LNCAP (cell line): Measurements from ENCODE around the gene AGTRAP.

Source experiments
- TF ChIP-seq, protein P1 (sequence below): fragments of 450-650 bp; IDR thresholded peaks from 2 replicates; pipeline ENCODE4 v1.5.1; 2017; ENCODE audit warnings: mild to moderate bottlenecking

AGTRAP gene, protein sequence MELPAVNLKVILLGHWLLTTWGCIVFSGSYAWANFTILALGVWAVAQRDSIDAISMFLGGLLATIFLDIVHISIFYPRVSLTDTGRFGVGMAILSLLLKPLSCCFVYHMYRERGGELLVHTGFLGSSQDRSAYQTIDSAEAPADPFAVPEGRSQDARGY

DNA sequence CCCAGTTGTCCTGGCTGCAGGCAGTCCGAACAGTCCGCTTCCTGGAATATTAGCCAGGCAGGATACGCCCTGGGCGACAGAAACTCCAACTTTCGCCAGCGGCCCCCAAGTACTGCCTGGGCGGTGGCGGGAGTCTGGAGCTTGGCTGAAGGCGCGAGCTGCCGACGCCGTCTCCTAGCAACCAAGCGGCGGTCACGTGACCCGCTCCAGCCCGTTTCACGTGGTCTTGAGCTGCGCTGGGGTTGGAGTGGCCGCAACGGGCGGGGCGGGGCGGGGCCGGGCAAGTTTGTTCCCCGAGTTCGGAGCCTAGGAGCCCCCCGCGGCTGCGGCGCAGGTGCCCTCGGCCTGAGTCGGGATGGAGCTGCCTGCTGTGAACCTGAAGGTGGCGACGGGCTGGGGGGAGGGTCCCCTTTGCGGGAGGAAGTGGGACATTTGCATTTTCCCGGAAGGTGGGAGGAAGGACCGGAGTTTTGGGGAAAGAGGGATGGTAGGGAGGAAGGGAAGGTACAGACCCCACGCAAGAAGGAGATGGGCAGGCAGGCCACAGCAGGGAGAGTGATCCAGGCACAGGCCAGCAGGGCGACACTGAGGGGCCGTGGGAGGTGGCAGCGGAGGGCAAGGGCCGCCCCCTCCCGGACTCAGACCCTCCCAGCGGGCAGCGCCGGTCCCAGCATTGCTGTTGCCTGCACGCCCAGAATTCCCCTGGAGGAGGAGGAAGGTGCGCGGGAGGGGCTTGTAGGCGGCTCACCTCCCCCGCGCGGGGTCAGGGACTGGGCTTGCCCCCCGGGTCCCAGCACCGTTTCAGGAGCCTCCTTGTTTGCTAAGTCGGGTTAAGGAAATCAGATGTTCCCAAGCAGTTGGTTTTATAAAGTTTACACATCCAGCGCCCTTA is at the start of gene AGTRAP:
AGTRAP (plus strand) TSS at position 283 of the 892 bp plus-strand sequence; CDS start at position 356, 73 bp downstream.
- TF ChIP-seq, protein P1, sequence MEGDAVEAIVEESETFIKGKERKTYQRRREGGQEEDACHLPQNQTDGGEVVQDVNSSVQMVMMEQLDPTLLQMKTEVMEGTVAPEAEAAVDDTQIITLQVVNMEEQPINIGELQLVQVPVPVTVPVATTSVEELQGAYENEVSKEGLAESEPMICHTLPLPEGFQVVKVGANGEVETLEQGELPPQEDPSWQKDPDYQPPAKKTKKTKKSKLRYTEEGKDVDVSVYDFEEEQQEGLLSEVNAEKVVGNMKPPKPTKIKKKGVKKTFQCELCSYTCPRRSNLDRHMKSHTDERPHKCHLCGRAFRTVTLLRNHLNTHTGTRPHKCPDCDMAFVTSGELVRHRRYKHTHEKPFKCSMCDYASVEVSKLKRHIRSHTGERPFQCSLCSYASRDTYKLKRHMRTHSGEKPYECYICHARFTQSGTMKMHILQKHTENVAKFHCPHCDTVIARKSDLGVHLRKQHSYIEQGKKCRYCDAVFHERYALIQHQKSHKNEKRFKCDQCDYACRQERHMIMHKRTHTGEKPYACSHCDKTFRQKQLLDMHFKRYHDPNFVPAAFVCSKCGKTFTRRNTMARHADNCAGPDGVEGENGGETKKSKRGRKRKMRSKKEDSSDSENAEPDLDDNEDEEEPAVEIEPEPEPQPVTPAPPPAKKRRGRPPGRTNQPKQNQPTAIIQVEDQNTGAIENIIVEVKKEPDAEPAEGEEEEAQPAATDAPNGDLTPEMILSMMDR, result no peak

DNA sequence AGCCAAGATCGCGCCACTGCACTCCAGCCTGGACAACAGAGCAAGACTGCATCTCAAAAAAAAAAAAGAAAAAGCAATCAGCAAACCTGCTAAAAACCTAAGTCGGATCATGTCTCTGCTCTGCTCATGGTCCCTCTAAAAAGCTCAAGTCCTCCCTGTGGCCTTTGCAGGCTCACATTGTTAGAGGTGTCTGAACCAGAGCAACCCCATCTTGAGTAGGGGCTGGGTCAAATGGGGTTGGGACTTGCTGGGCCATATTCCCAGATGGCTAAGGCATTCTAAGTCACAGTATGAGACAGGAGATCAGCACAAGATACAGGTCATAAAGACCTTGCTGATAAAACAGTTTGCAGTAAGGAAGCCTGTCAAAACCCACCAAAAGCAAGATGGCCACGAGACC is 47.4 kb upstream of the AGTRAP start:
- TF ChIP-seq, protein P1, result no peak

DNA sequence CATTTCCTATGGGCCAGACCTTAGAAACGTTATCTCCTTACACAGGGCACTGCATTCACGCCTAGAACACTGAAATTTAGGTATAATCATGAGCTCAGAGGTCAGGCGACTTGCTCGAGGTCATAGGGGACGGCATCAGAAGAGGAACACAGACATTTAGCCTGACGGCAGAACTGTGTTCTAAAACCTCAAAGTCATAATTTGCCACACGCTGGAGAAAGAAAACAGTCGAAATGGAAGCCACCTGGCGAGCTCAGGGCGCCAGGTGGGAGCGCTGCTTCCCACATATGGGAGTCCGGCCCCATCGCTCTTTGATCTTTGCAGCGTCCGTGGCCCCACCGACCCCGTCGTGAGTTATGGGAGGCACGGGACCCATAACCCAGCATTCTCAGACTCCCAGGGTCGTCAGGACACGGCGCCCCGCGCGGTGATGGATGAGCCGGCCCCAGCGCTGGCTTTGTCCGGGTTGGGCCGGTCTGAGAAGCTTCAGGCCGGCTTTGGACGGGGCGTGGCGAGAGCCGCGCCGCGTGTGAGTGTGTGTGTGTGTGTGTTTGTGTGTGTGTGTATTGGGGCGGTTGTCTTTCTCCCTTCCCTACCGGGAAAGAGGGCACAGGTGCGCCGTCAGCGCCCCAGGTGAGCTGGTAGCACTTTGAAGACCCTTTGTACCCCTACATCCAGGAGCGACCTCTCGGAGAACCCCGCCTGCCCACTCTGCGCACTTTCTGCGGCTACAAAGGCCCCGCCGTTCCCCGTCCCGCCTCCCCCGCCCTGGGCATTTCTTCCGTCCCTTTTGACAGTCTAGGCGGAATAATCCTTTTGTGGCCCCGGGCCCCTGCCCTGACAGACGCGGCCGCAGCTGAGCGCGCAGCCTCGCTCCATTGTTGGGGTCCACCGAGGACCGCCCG is 45.3 kb upstream of the AGTRAP start:
- TF ChIP-seq, protein P1, result no peak

DNA sequence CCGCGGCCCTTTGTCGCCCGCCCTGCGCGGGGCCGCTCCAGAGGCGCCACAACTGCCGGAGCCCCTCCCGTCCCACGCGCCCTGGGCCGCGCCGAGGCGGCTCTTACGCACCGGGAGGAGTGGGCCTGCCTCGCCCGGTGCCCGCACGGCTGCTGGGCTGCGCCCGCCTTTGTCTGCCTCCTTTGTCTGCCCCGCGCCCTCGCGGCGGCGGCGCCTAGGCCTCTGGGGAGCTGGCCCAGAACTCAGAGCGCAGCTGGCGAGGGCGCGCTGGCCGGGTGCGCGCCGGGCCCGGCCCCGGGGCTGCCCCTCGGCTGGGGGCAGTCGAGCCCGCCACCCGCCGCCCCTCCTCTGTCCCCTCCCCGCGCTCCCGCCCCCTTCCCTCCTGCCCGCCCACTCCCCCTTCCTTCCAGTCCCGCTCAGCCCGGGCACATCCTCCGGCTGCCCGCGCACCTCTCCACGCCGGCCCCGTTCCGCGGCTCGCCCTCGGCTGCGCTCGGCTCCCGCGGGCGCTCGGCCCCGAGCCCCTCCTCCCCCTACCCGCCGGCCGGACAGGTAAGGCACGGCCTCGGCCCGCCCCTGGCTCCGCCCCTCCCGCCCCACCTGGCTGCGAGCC is 44.5 kb upstream of the AGTRAP start, which contains the start of gene DRAXIN:
DRAXIN (plus strand) TSS at position 409 of the 613 bp plus-strand sequence. CDS start 14,549 bp downstream, outside the sequence.
- TF ChIP-seq, protein P1, result no peak

DNA sequence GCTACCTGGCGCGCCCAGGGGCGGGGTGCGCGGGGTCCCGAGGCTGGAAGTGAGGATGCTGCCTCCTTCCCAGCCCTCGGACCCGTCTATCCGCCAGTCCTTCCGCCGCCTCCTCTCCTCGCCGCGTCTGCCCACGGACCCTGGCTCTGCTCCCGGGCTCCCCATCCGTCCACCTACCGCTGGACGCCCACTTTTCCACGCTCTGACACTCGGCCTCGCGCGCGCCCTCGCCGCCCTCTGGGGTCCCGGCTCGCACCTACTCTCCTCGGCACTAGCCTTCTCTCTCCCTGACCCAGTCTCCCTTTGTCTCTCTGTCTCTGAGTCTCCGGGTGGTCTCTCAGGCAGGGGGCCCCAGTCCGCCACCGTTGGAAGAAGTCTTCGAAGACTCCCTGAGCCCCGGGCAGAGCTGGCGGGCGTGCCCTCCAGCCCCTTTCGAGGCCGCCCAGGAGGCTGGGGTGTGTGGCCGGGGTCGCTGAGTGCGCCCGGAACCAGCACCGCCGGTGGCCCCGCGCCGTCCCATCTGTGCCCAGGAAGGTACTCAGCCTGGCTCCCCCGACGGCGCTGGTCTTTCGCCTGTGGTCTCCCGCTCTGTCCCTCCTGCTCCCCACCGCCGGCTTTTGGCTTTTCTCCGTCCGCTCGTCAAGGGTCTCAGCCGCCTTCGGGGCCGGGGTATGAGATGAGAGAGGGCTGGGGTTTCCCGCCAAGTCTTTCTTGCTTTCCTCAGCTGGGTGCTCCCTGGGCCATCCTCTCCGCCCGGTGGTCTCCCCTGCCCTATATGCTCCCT is 43.8 kb upstream of the AGTRAP start:
- TF ChIP-seq, protein P1, result no peak

DNA sequence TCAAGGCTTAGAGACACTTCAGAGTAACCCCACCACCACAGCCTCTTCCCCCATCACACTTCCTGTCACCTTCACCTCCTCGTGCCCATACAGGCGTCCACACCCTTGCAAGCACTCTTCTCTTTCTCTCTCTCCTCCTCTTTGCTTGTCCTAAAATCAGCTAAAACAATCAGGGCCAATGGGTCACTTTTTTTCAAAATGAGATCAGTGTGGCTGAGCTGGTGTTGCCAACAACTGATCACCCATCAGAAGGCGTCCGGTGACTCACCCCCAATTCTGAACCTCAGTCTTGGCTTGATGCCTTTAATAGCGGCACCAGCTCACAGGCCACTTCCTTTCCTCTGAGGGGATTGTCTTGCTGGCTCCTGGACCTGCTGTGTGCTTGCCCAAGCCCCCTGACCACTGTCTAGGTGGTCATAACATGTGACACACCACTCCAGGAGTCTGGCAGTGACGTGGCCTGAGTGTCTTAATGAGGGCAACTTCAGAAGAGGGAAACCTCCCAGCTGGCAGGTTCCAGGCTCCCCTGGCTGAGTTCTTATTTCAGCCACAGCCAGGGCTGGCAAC is 42.8 kb upstream of the AGTRAP start:
- TF ChIP-seq, protein P1, result no peak
